ENCODE measurements around the gene GALNT13. TPM values are rescaled to one million over a fixed set of nuclear protein-coding genes. Genes with fewer than 3 reads are reported as not detected.

Gene GALNT13
- total and polyA plus RNA-seq, 5 experiments from 2014 or later: not detected

DNA sequence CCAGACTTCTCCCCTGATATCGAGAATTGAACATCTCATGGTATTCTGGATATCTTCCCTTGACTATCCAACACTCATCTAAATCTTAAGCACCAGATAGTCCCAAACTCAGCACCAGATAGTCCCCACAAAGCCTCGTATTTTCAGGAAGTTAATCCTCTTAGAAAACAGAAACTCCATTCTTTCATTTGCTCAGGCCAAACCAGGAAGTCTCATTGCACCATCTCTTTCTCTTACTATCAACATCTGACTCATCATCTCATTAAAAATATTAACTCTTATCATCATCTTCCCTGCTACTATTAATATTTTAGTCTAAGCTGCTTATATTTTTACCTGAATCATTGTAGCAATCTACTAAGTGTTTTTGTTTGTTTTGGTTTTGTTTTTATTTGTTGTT, 286.4 kb downstream of the GALNT13 start:
- H3K36me3 Mint-ChIP-seq: no peaks in the 10 kb centered on the region
- H3K4me1 Mint-ChIP-seq: no peaks in the 10 kb centered on the region
- POLR2A ChIA-PET: no interaction called here
- DNase-seq (no peak), ATAC-seq (no peak)
- no peak overlapping the region for H3K27ac Mint-ChIP-seq
- peaks cover 0 to 27% (median 4%) of the 10 kb centered on the region in 9 donors for H3K9me3 Mint-ChIP-seq
- H3K4me3 Mint-ChIP-seq: no peak overlapping the region
- H3K27me3 Mint-ChIP-seq: no peaks in the 10 kb centered on the region

DNA sequence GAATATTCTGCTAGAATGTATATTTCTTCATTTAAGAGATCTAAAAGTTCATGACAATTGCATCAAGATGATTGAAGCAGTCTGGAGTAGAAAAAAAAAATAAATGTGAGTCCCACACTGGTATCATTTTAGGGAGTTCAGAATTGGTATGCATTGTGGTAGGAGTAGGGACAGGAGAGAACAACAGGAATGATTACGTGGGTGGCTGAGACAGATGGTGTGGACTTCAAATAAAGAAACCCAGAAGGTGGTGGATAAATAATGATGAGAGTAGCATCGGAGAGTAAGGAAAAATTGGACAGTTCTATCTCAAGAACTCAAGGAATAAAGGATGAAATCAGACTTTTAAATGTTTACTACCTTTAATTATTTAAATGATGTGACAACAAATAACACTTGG, 289.6 kb downstream of the GALNT13 start:
- H3K4me3 Mint-ChIP-seq: no peak overlapping the region
- H3K36me3 Mint-ChIP-seq: no peaks in the 10 kb centered on the region
- H3K27me3 Mint-ChIP-seq: no peaks in the 10 kb centered on the region
- no peaks in the 10 kb centered on the region for H3K4me1 Mint-ChIP-seq
- ATAC-seq (no peak), DNase-seq (no peak)
- peaks cover 0 to 21% (median 4%) of the 10 kb centered on the region in 9 donors for H3K9me3 Mint-ChIP-seq
- no peak overlapping the region for H3K27ac Mint-ChIP-seq
- POLR2A ChIA-PET: no interaction called here

DNA sequence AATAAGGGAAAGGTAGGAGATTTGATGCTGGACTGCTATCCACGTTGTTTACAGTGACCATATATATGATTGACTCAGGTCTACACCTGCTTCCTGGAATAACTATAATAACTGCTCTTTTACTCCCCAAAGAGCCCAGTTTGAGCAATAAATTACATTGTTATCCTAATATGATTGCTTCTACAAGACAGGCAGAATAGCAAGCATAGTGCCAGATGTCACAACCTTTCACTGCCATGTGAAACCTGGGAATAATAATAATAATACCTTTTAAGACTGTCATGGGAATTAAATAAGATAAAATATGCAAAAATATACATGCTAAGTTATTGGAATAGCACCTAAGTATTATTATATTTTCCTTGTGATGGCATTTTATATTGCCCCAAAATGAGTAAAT, 298.7 kb downstream of the GALNT13 start:
- DNase-seq (no peak), ATAC-seq (no peak)
- H3K4me3 Mint-ChIP-seq: no peak overlapping the region
- H3K27me3 Mint-ChIP-seq: no peaks in the 10 kb centered on the region
- no peaks in the 10 kb centered on the region for H3K36me3 Mint-ChIP-seq
- no peaks in the 10 kb centered on the region for H3K4me1 Mint-ChIP-seq
- POLR2A ChIA-PET: no interaction called here
- no peak overlapping the region for H3K27ac Mint-ChIP-seq
- H3K9me3 Mint-ChIP-seq: peaks cover 0 to 16% (median 5%) of the 10 kb centered on the region in 9 donors

DNA sequence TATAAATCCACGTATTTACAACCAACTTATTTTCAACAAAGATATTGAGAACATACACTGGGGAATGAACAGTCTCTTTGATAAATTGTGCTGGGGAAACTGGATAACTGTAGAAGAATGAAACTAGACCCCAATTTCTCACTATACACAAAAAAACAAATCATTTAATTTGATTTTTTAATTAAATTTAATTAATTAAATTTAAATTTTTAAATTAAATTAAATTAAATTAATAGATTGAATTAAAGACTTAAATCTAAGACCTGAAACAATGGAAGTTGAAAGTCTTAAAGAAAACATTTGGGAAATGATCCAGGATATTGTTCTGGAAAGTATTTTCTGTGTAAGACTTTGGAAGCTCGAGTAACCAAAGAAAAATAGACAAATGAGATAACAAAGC, 301.4 kb downstream of the GALNT13 start:
- Mint-ChIP-seq H3K4me1 (no peaks in the 10 kb centered on the region), H3K27ac (no peak overlapping the region), H3K4me3 (no peak overlapping the region), H3K36me3 (no peaks in the 10 kb centered on the region), H3K9me3 (peaks cover 0 to 10% (median 0%) of the 10 kb centered on the region in 9 donors), H3K27me3 (no peaks in the 10 kb centered on the region)
- DNase-seq: no peak
- no peak for ATAC-seq
- POLR2A ChIA-PET: no interaction called here

DNA sequence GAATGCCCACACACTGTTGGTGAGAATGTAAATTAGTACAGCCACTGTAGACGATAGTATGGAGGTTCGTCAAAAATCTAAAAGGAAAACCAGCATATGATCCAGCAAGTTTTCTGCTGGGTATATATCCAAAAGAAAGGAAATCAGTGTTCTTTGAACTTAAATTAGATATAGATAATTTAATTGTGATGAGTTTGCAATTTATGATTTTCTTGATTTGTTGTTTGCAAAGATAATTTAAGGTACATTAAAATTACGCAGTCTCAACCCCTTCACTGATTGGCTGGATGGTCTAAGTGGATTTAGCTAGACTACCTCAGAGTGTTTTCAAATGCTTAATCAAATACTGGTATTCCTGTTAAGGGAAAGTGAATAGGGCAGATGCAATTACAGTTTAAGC, 302.2 kb downstream of the GALNT13 start:
- POLR2A ChIA-PET: no interaction called here
- Mint-ChIP-seq H3K4me3 (no peak overlapping the region), H3K9me3 (peaks cover 0 to 11% (median 0%) of the 10 kb centered on the region in 9 donors), H3K27me3 (no peaks in the 10 kb centered on the region), H3K27ac (no peak overlapping the region), H3K36me3 (no peaks in the 10 kb centered on the region), H3K4me1 (no peaks in the 10 kb centered on the region)
- no peak for DNase-seq
- ATAC-seq: no peak

DNA sequence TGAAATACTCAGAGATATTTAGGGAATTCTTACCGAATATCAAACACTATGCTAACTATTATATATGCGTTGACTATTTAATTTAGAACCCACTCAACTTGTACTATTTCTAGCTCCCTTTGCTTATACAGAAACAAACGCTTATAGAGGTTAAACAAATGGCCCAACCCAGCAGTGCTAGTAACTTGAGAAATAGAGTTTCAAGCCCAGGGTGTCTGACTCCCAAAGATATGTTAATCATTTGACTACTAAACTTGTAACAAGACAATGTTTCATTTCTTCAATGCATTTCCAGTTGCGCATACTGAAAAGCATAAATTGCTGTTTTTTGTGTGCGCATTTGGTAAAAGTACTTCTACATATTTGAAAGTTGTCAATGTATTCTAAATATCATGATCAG, 310.3 kb downstream of the GALNT13 start:
- Mint-ChIP-seq H3K4me1 (no peaks in the 10 kb centered on the region), H3K9me3 (peaks cover 2 to 24% (median 10%) of the 10 kb centered on the region in 9 donors)

DNA sequence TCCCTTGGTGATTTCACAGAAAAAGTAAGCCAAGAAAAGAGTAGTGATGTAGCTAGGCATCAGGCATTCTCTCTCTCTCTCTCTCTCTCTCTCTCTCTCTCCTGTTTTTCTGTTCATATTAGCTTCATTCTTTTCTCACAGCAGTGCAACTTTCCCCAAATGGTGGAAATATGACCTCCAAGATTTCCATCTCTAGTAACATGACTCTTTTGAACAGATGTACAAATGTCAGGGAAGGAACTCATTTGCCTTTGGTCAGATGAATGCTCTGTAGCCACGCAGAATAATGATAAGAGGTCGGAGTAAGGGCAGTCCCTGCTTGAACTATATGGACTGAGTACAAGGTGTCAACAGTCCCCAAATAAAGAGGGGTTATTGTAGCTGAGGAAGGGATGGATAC, 316.2 kb downstream of the GALNT13 start:
- no peak for ATAC-seq
- Mint-ChIP-seq H3K9me3 (peaks cover 2 to 28% (median 13%) of the 10 kb centered on the region in 9 donors), H3K4me1 (no peaks in the 10 kb centered on the region), H3K27ac (no peak overlapping the region), H3K27me3 (no peaks in the 10 kb centered on the region), H3K36me3 (peaks cover 0 to 12% (median 0%) of the 10 kb centered on the region in 3 donors), H3K4me3 (no peak overlapping the region)
- POLR2A ChIA-PET: no interaction called here
- DNase-seq: no peak

More for the DNA sequence above, 310.3 kb downstream of the GALNT13 start:
- ATAC-seq (no peak), DNase-seq (no peak)
- POLR2A ChIA-PET: no interaction called here
- Mint-ChIP-seq H3K4me3 (no peak overlapping the region), H3K36me3 (peaks cover 0 to 7% (median 0%) of the 10 kb centered on the region in 3 donors), H3K27me3 (no peaks in the 10 kb centered on the region), H3K27ac (no peak overlapping the region)

DNA sequence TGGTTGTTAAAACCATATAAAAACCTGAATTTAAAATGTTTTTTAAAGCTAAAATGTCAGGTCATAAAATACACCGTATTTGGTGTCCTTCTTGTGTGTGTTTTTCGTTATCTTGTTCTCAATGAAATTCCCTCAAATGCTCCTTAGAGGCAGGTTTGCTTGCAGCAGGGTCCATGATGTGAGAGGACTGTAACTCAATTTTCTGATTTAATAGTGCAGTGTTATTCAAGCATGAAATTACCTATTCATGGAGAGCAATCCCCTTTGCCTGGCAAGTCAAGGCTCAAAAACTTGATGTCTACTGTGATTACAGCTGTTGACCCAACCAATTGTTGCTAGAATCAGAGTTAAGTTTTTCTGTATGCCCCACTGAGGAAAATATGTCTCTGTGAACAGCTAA, 318.2 kb downstream of the GALNT13 start:
- POLR2A ChIA-PET: no interaction called here
- Mint-ChIP-seq H3K4me1 (no peaks in the 10 kb centered on the region), H3K27ac (no peak overlapping the region), H3K4me3 (no peak overlapping the region), H3K36me3 (peaks cover 0 to 5% (median 0%) of the 10 kb centered on the region in 3 donors), H3K27me3 (no peaks in the 10 kb centered on the region), H3K9me3 (peaks cover 0 to 19% (median 9%) of the 10 kb centered on the region in 9 donors)
- DNase-seq: no peak
- no peak for ATAC-seq

DNA sequence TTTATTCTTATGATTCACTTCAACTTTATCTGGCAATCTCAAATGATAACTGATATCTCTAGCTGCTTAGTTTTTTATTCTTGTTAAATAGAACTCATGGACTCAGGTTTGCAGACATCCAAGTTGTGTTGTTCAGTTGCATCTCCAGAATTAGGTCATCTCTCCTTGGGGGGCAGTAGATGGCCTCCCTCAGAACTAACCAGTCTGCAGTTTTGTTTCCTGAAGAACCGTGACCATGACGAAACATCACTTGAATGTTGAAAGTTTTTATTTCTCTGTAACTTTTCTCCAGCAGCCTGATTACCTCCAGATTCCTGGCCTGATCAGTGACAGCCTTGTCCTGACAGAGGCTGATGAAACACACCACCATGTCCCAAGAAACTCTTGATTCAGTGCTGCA, 321.5 kb downstream of the GALNT13 start:
- no peak for DNase-seq
- Mint-ChIP-seq H3K27ac (no peak overlapping the region), H3K4me1 (no peaks in the 10 kb centered on the region), H3K4me3 (no peak overlapping the region), H3K36me3 (peaks cover 0 to 5% (median 0%) of the 10 kb centered on the region in 3 donors), H3K27me3 (no peaks in the 10 kb centered on the region), H3K9me3 (peaks cover 0 to 14% (median 2%) of the 10 kb centered on the region in 9 donors)
- no peak for ATAC-seq
- POLR2A ChIA-PET: no interaction called here

DNA sequence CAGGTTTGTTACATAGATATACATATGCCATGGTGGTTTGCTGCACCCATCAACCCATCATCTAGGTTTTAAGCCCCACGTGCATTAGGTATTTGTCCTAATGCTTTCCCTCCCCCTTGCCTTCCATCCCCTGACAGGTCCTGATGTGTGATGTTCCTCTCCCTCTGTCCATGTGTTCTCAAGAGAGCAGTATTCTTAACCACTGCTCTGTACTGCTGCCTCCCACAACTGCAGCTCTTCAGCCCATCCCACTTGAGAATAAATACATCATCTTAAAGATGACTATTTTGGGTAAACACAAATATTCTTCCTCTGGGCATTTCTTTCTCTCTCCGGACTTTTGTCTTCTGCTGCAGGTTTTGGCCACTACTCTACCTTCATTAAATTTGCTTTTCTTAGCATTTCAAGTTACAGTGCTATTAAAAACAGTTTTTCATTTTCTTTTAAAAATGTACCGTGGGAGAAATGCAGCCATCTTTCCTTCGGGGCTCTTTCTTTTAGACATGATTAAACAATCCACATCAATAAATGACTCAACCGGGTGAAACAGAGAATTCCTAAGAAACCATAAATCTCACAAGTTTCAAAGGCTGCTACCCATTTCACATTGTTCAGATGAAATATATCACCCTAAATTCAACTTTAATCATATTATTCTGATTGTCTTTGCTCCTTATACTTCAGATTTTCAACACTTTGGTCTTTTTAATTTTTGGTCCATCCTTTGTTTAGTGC, 323.4 kb downstream of the GALNT13 start:
- H3K27ac Mint-ChIP-seq: no peak overlapping the region
- H3K4me1 Mint-ChIP-seq: no peaks in the 10 kb centered on the region
- POLR2A ChIA-PET: no interaction called here
- DNase-seq: no peak
- H3K4me3 Mint-ChIP-seq: no peak overlapping the region
- peaks cover 0 to 14% (median 2%) of the 10 kb centered on the region in 9 donors for H3K9me3 Mint-ChIP-seq
- no peaks in the 10 kb centered on the region for H3K27me3 Mint-ChIP-seq
- no peak for ATAC-seq
- H3K36me3 Mint-ChIP-seq: peaks cover 0 to 5% (median 0%) of the 10 kb centered on the region in 3 donors

DNA sequence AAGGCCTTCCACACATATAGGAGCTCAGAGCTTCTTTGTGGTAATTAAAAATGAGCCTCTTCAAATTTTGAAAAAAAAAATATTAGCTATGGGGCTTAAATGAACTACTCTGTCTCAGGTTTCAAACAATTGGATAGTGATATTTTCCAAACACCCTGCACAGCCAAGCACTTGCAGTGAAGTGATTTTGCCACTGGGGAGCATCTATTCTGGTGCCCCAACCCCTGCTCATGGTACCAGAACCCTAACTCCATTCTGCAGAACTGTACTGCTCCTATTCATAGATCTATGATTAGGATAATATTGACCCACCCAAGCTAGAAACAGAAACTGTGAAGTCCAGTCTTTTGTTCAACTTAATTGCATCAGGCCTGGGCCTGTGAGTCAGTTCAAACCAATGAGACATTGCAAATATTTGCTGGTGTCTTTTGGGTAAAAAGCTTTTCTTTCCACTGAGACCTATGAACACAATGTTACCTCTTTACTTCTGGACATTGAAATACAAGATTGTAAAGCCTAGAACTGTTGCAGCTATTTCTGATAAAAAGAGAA, 324.0 kb downstream of the GALNT13 start:
- peaks cover 0 to 14% (median 2%) of the 10 kb centered on the region in 9 donors for H3K9me3 Mint-ChIP-seq
- POLR2A ChIA-PET: no interaction called here
- peaks cover 0 to 5% (median 0%) of the 10 kb centered on the region in 3 donors for H3K36me3 Mint-ChIP-seq
- H3K4me3 Mint-ChIP-seq: no peak overlapping the region
- no peak overlapping the region for H3K27ac Mint-ChIP-seq
- DNase-seq (no peak), ATAC-seq (no peak)
- no peaks in the 10 kb centered on the region for H3K27me3 Mint-ChIP-seq
- H3K4me1 Mint-ChIP-seq: no peaks in the 10 kb centered on the region

DNA sequence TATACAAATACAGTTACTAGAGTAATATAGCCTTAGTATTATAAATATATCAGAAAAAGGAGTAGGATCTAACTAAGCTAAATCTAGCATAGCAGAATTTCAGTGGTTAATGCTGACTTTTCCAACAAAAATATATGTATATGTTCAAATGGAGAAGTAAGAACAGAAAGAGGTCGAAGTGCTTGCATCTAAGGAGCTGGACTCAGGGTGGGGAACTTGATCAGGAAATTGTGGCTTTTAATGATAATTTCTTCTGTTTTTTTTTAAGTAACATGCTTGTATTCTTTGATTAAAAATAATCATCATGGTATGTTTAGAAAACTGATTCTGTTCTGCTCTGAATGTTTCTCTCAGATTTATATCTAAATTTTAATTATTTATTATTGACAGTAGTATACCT, 327.1 kb downstream of the GALNT13 start:
- H3K4me1 Mint-ChIP-seq: no peaks in the 10 kb centered on the region
- peaks cover 0 to 17% (median 2%) of the 10 kb centered on the region in 9 donors for H3K9me3 Mint-ChIP-seq
- no peak overlapping the region for H3K4me3 Mint-ChIP-seq
- H3K27ac Mint-ChIP-seq: no peak overlapping the region
- ATAC-seq (no peak), DNase-seq (no peak)
- POLR2A ChIA-PET: no interaction called here
- H3K36me3 Mint-ChIP-seq: no peaks in the 10 kb centered on the region
- no peaks in the 10 kb centered on the region for H3K27me3 Mint-ChIP-seq

DNA sequence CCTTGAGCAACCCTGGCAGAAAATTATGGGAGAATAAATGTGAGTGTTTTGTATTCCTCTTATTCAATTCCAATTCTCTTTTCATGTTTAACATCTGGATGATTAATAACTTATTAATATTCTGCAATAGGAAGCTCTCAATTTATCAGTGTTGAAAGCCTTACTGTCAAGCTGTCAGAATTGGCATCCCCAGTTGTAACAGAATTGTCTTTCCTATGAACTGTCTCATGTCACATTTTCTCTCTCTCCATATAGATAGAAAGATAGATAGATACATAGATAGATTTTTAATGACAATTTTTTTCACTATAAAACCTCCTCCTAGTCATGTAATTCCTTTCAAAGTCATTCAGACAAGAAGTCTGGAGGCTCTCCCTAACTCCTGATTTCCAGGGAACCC, 331.5 kb downstream of the GALNT13 start:
- no peak overlapping the region for H3K4me3 Mint-ChIP-seq
- no peak overlapping the region for H3K27ac Mint-ChIP-seq
- POLR2A ChIA-PET: no interaction called here
- ATAC-seq (no peak), DNase-seq (no peak)
- H3K27me3 Mint-ChIP-seq: peaks cover 0 to 2% (median 0%) of the 10 kb centered on the region in 5 donors
- H3K9me3 Mint-ChIP-seq: peaks cover 0 to 15% (median 0%) of the 10 kb centered on the region in 9 donors
- no peaks in the 10 kb centered on the region for H3K36me3 Mint-ChIP-seq
- H3K4me1 Mint-ChIP-seq: no peaks in the 10 kb centered on the region

DNA sequence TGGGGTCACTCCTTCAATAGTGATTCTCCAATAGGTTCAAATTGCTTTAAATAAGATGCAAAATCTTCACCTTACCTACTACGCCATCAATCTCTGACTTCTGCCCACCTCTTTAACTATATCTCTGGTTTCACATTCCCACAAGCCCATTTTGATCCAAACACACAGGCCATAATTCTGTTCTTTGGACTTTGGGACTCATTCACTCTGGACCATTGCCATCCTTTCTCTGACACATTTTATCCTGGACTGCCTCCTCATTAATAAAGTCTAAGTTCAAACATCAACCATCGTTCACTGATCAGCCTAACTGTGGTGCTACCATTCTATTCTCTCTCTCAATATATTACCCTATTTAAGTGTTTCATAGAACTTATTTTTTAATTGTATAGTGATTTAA, 332.2 kb downstream of the GALNT13 start:
- ATAC-seq (no peak), DNase-seq (no peak)
- H3K27me3 Mint-ChIP-seq: peaks cover 0 to 2% (median 0%) of the 10 kb centered on the region in 5 donors
- H3K4me1 Mint-ChIP-seq: no peaks in the 10 kb centered on the region
- H3K36me3 Mint-ChIP-seq: no peaks in the 10 kb centered on the region
- H3K4me3 Mint-ChIP-seq: no peak overlapping the region
- POLR2A ChIA-PET: no interaction called here
- no peak overlapping the region for H3K27ac Mint-ChIP-seq
- H3K9me3 Mint-ChIP-seq: peaks cover 0 to 15% (median 0%) of the 10 kb centered on the region in 9 donors

All from naive thymus-derived CD8-positive, alpha-beta T cell (primary cell).